Mesenchymal stem cell (in vitro differentiated cells and primary cell): ENCODE measurements around the gene AOPEP.

Experiments
- DNase-seq: peaks from one replicate; pipeline ENCODE4 v3.0.0-alpha.2; 2013
- H2AFZ ChIP-seq: one replicate; pipeline ENCODE4 v1.6.1; 2013; ENCODE audit warnings: low read depth, mild to moderate bottlenecking, control low read depth, inconsistent platforms, low read length, moderate library complexity
- H2AK5ac ChIP-seq: 2 replicates; pipeline ENCODE4 v1.6.1; 2013; ENCODE audit warnings: low read length, moderate library complexity, mild to moderate bottlenecking, inconsistent platforms; ENCODE audit not compliant: severe bottlenecking
- H2BK120ac ChIP-seq: one replicate; pipeline ENCODE4 v1.6.1; 2013; ENCODE audit warnings: low read depth, mild to moderate bottlenecking, inconsistent platforms, low read length, moderate library complexity
- H2BK12ac ChIP-seq, 2 experiments: one replicate each; pipeline ENCODE4 v1.6.1; 2013; ENCODE audit warnings: inconsistent platforms in 2 of 2, low read length in 2 of 2, mild to moderate bottlenecking in 2 of 2, moderate library complexity in 2 of 2, control low read depth in 1 of 2
- H2BK15ac ChIP-seq: one replicate; pipeline ENCODE4 v1.6.1; 2013; ENCODE audit warnings: mild to moderate bottlenecking, low read depth, inconsistent platforms; ENCODE audit not compliant: poor library complexity, severe bottlenecking
- H2BK5ac ChIP-seq: 2 replicates; pipeline ENCODE4 v1.6.1; 2013; ENCODE audit warnings: low read depth, mild to moderate bottlenecking, low read length, control low read depth, inconsistent platforms; ENCODE audit not compliant: poor library complexity, severe bottlenecking
- H3K14ac ChIP-seq, 2 experiments: one replicate each; pipeline ENCODE4 v1.6.1; 2013; ENCODE audit warnings: inconsistent platforms in 2 of 2, low read length in 2 of 2, control low read depth in 1 of 2, mild to moderate bottlenecking in 1 of 2, moderate library complexity in 1 of 2
- H3K18ac ChIP-seq, 2 experiments: one replicate each; pipeline ENCODE4 v1.6.1; 2013; ENCODE audit warnings: inconsistent platforms in 2 of 2, low read length in 2 of 2, control low read depth in 1 of 2, low read depth in 1 of 2, mild to moderate bottlenecking in 1 of 2
- H3K23ac ChIP-seq, 2 experiments: one replicate each; pipeline ENCODE4 v1.6.1; 2013; ENCODE audit warnings: inconsistent platforms in 2 of 2, low read length in 2 of 2, mild to moderate bottlenecking in 2 of 2, moderate library complexity in 2 of 2, control low read depth in 1 of 2
- H3K27ac ChIP-seq: 2 replicates; pipeline ENCODE4 v1.5.1; 2013; ENCODE audit warnings: mild to moderate bottlenecking, moderate library complexity, low read length, control low read depth, inconsistent platforms; ENCODE audit not compliant: poor library complexity, severe bottlenecking
- H3K27me3 ChIP-seq, 2 experiments: 2 replicates each; pipeline versions ENCODE4 v1.6.1 to v1.7.0; 2013; ENCODE audit warnings: low read length in 2 of 2, mild to moderate bottlenecking in 2 of 2, moderate library complexity in 2 of 2, control low read depth in 1 of 2, inconsistent platforms in 1 of 2; ENCODE audit not compliant: control insufficient read depth in 1 of 2, insufficient read depth in 1 of 2
- H3K36me3 ChIP-seq, 2 experiments: 2 replicates each; pipeline versions ENCODE4 v1.6.1 to v1.7.0; 2013; ENCODE audit warnings: low read length in 2 of 2, control low read depth in 1 of 2, inconsistent platforms in 1 of 2, low read depth in 1 of 2, mild to moderate bottlenecking in 1 of 2; ENCODE audit not compliant: insufficient read depth in 2 of 2, control insufficient read depth in 1 of 2
- H3K4ac ChIP-seq, 2 experiments: one replicate each; pipeline ENCODE4 v1.6.1; 2013; ENCODE audit warnings: inconsistent platforms in 2 of 2, low read length in 2 of 2, mild to moderate bottlenecking in 2 of 2, moderate library complexity in 2 of 2, control low read depth in 1 of 2, low read depth in 1 of 2
- H3K4me1 ChIP-seq: 2 replicates; pipeline ENCODE4 v1.6.1; 2013; ENCODE audit warnings: low read depth, low read length, control low read depth; ENCODE audit not compliant: control insufficient read depth, insufficient read depth
- H3K4me2 ChIP-seq: 2 replicates; pipeline ENCODE4 v1.6.1; 2013; ENCODE audit warnings: low read length, mild to moderate bottlenecking, inconsistent platforms; ENCODE audit not compliant: poor library complexity, severe bottlenecking
- H3K4me3 ChIP-seq, 2 experiments: 2 replicates each; pipeline versions ENCODE4 v1.5.1 to v1.7.0; 2013; ENCODE audit warnings: low read length in 2 of 2, mild to moderate bottlenecking in 2 of 2, control low read depth in 1 of 2, low read depth in 1 of 2; ENCODE audit not compliant: insufficient read depth in 1 of 2
- H3K79me1 ChIP-seq: replicated peaks from 2 replicates; pipeline ENCODE4 v1.6.1; 2013; ENCODE audit warnings: mild to moderate bottlenecking, control low read depth, low read length, inconsistent platforms; ENCODE audit not compliant: poor library complexity, severe bottlenecking
- H3K9ac ChIP-seq: 2 replicates; pipeline ENCODE4 v1.7.0; 2013; ENCODE audit warnings: mild to moderate bottlenecking, low read length, moderate library complexity
- H3K9me3 ChIP-seq: 2 replicates; pipeline ENCODE4 v1.7.0; 2013; ENCODE audit warnings: mild to moderate bottlenecking, low read length; ENCODE audit not compliant: control insufficient read depth
- H4K8ac ChIP-seq: one replicate; pipeline ENCODE4 v1.6.1; 2013; ENCODE audit warnings: inconsistent platforms, mild to moderate bottlenecking, low read length, moderate library complexity
- H4K91ac ChIP-seq: one replicate; pipeline ENCODE4 v1.6.1; 2013; ENCODE audit warnings: mild to moderate bottlenecking, low read length, inconsistent platforms
- WGBS: methylation state at CpG from one replicate; pipeline ENCODE4 v1.1.7; 2013; ENCODE audit warnings: mixed read lengths; 5-methylcytosine and 5-hydroxymethylcytosine counted together

The AOPEP gene

GRCh38 chr9:95093586-95093985 is 367.1 kb downstream of the AOPEP start:
- no peak overlapping the region for H3K4ac ChIP-seq
- 94% methylated on average over 15 of the region's 16 CpGs for WGBS

GRCh38 chr9:95094002-95094401 is 367.5 kb downstream of the AOPEP start:
- no peak overlapping the region for H3K4me2 ChIP-seq

More at GRCh38 chr9:95093586-95093985, 367.1 kb downstream of the AOPEP start:
- DNase-seq = no peak
- peak overlapping the region; percentile 45 for H4K91ac ChIP-seq
- peak overlapping the region in 1 of 2 experiments; percentile 81 for H3K14ac ChIP-seq
- peak overlapping the region; percentile 55 for H2AK5ac ChIP-seq
- H3K27me3 ChIP-seq = no peaks in the 10 kb centered on the region
- peaks cover 39% of the 10 kb centered on the region for H3K79me1 ChIP-seq
- H2BK5ac ChIP-seq = no peak overlapping the region
- peak overlapping the region in 1 of 2 experiments; percentile 51 for H3K18ac ChIP-seq
- no peak overlapping the region for H3K9ac ChIP-seq
- H3K36me3 ChIP-seq = peaks cover 0 to 50% of the 10 kb centered on the region in 2 experiments
- H3K4me1 ChIP-seq = peaks cover 60% of the 10 kb centered on the region
- no peak overlapping the region for H2BK120ac ChIP-seq
- H4K8ac ChIP-seq = no peak overlapping the region
- peak overlapping the region in 1 of 2 experiments; percentile 68 for H2BK12ac ChIP-seq
- H3K4me2 ChIP-seq = no peak overlapping the region
- no peak overlapping the region for H3K23ac ChIP-seq
- H2AFZ ChIP-seq = no peak overlapping the region
- no peak overlapping the region for H2BK15ac ChIP-seq
- H3K9me3 ChIP-seq = no peaks in the 10 kb centered on the region
- peak overlapping the region; percentile 87 for H3K27ac ChIP-seq
- H3K4me3 ChIP-seq = no peak overlapping the region

GRCh38 chr9:95095641-95096355 is 369.3 kb downstream of the AOPEP start:
- Histone ChIP-seq H3K9me3 (no peaks in the 10 kb centered on the region), H3K23ac (no peak overlapping the region), H3K4ac (no peak overlapping the region), H3K18ac (no peak overlapping the region), H3K4me3 (no peak overlapping the region), H3K27ac (no peak overlapping the region), H2BK5ac (no peak overlapping the region), H2BK120ac (no peak overlapping the region), H3K79me1 (peaks cover 31% of the 10 kb centered on the region), H3K36me3 (peaks cover 0 to 34% of the 10 kb centered on the region in 2 experiments), H2BK12ac (no peak overlapping the region), H4K8ac (no peak overlapping the region), H3K4me2 (no peak overlapping the region), H2AK5ac (peak overlapping the region; percentile 38), H3K4me1 (peaks cover 55% of the 10 kb centered on the region), H2AFZ (no peak overlapping the region), H4K91ac (no peak overlapping the region), H3K9ac (no peak overlapping the region), H2BK15ac (no peak overlapping the region), H3K27me3 (no peaks in the 10 kb centered on the region), H3K14ac (peak overlapping the region in 1 of 2 experiments; percentile 11)
- WGBS = 91% methylated on average over 21 of the region's 22 CpGs
- no peak for DNase-seq

More at GRCh38 chr9:95094002-95094401, 367.5 kb downstream of the AOPEP start:
- no peak overlapping the region for H4K8ac ChIP-seq
- no peak overlapping the region for H2BK15ac ChIP-seq
- H3K9ac ChIP-seq = no peak overlapping the region
- no peak overlapping the region for H3K18ac ChIP-seq
- DNase-seq = no peak
- no peak overlapping the region for H3K14ac ChIP-seq
- no peak overlapping the region for H3K4ac ChIP-seq
- H3K9me3 ChIP-seq = no peaks in the 10 kb centered on the region
- H3K79me1 ChIP-seq = peaks cover 35% of the 10 kb centered on the region
- no peak overlapping the region for H2BK12ac ChIP-seq
- no peak overlapping the region for H3K23ac ChIP-seq
- peaks cover 58% of the 10 kb centered on the region for H3K4me1 ChIP-seq
- 87% methylated on average over 10 of the region's 10 CpGs for WGBS
- peak overlapping the region; percentile 87 for H3K27ac ChIP-seq
- H2BK120ac ChIP-seq = no peak overlapping the region
- no peaks in the 10 kb centered on the region for H3K27me3 ChIP-seq
- peaks cover 0 to 45% of the 10 kb centered on the region in 2 experiments for H3K36me3 ChIP-seq
- H2BK5ac ChIP-seq = no peak overlapping the region
- H2AK5ac ChIP-seq = no peak overlapping the region
- no peak overlapping the region for H2AFZ ChIP-seq
- no peak overlapping the region for H4K91ac ChIP-seq
- H3K4me3 ChIP-seq = no peak overlapping the region

GRCh38 chr9:95096381-95096780 is 369.9 kb downstream of the AOPEP start:
- H3K9ac ChIP-seq = no peak overlapping the region
- H2AK5ac ChIP-seq = peak overlapping the region; percentile 38
- H3K79me1 ChIP-seq = peaks cover 32% of the 10 kb centered on the region
- no peak overlapping the region for H2BK5ac ChIP-seq
- no peak overlapping the region for H3K4ac ChIP-seq
- H2AFZ ChIP-seq = no peak overlapping the region
- no peak overlapping the region for H2BK15ac ChIP-seq
- no peaks in the 10 kb centered on the region for H3K27me3 ChIP-seq
- no peaks in the 10 kb centered on the region for H3K9me3 ChIP-seq
- no peak overlapping the region for H2BK120ac ChIP-seq
- WGBS = 99% methylated on average over 12 of the region's 12 CpGs
- no peak overlapping the region for H3K27ac ChIP-seq
- H3K4me3 ChIP-seq = no peak overlapping the region
- DNase-seq = no peak
- no peak overlapping the region for H4K91ac ChIP-seq
- H3K4me2 ChIP-seq = no peak overlapping the region
- no peak overlapping the region for H3K23ac ChIP-seq
- no peak overlapping the region for H3K14ac ChIP-seq
- H3K18ac ChIP-seq = peak overlapping the region in 1 of 2 experiments; percentile 6
- H3K36me3 ChIP-seq = peaks cover 0 to 32% of the 10 kb centered on the region in 2 experiments
- H4K8ac ChIP-seq = no peak overlapping the region
- peaks cover 53% of the 10 kb centered on the region for H3K4me1 ChIP-seq
- H2BK12ac ChIP-seq = no peak overlapping the region
